H9 (cell line): ENCODE results near the gene TRA2B. TPM values are rescaled to one million over a fixed set of nuclear protein-coding genes. Genes with fewer than 3 reads are reported as not detected.

Experiments used
- DNase-seq: peaks from one replicate; pipeline ENCODE4 v3.0.0-alpha.2; 2017
- H2AFZ ChIP-seq: one replicate; pipeline ENCODE4 v1.6.1; 2013; ENCODE audit warnings: mild to moderate bottlenecking, low read length, control low read depth, moderate library complexity
- H2AK5ac ChIP-seq: 2 replicates; pipeline ENCODE4 v1.6.1; 2013; ENCODE audit warnings: low read length, control low read depth, mixed read lengths; ENCODE audit not compliant: insufficient read length
- H2BK120ac ChIP-seq: one replicate; pipeline ENCODE4 v1.6.1; 2013; ENCODE audit warnings: low read depth, mild to moderate bottlenecking, low read length, control low read depth, inconsistent platforms; ENCODE audit not compliant: poor library complexity, severe bottlenecking
- H2BK12ac ChIP-seq: 2 replicates; pipeline ENCODE4 v1.6.1; 2013; ENCODE audit warnings: low read length, control low read depth, mixed read lengths, low read depth; ENCODE audit not compliant: insufficient read length
- H2BK15ac ChIP-seq: 2 replicates; pipeline ENCODE4 v1.6.1; 2013; ENCODE audit warnings: low read depth, low read length, control low read depth
- H2BK20ac ChIP-seq: one replicate; pipeline ENCODE4 v1.6.1; 2013; ENCODE audit warnings: low read depth, mild to moderate bottlenecking, low read length, control low read depth, inconsistent platforms; ENCODE audit not compliant: poor library complexity, severe bottlenecking
- H2BK5ac ChIP-seq: 2 replicates; pipeline ENCODE4 v1.6.1; 2013; ENCODE audit warnings: low read length, control low read depth, mixed read lengths; ENCODE audit not compliant: insufficient read length
- H3K14ac ChIP-seq: 2 replicates; pipeline ENCODE4 v1.6.1; 2013; ENCODE audit warnings: low read length, control low read depth; ENCODE audit not compliant: insufficient read depth
- H3K18ac ChIP-seq: 2 replicates; pipeline ENCODE4 v1.6.1; 2013; ENCODE audit warnings: low read depth, mild to moderate bottlenecking, mixed read lengths, low read length, control low read depth; ENCODE audit not compliant: insufficient read length
- H3K23ac ChIP-seq: 2 replicates; pipeline ENCODE4 v1.6.1; 2013; ENCODE audit warnings: low read length, control low read depth, mixed read lengths, low read depth; ENCODE audit not compliant: insufficient read length
- H3K23me2 ChIP-seq: 2 replicates; pipeline ENCODE4 v1.6.1; 2013; ENCODE audit warnings: low read depth, mild to moderate bottlenecking, mixed read lengths, low read length, control low read depth; ENCODE audit not compliant: insufficient read length, poor library complexity, severe bottlenecking
- H3K27ac ChIP-seq: 2 replicates; pipeline ENCODE4 v1.5.1; 2013; ENCODE audit warnings: low read length, control low read depth, mixed read lengths, low read depth; ENCODE audit not compliant: insufficient read length
- H3K27me3 ChIP-seq: 2 replicates; pipeline ENCODE4 v1.6.1; 2013; ENCODE audit warnings: low read length, control low read depth, inconsistent platforms; ENCODE audit not compliant: insufficient read depth
- H3K4ac ChIP-seq: 2 replicates; pipeline ENCODE4 v1.6.1; 2013; ENCODE audit warnings: low read depth, mild to moderate bottlenecking, control low read depth, inconsistent platforms, low read length, moderate library complexity
- H3K4me1 ChIP-seq: 2 replicates; pipeline ENCODE4 v1.6.1; 2013; ENCODE audit warnings: low read length, control low read depth, inconsistent platforms; ENCODE audit not compliant: insufficient read depth
- H3K4me2 ChIP-seq: 2 replicates; pipeline ENCODE4 v1.6.1; 2013; ENCODE audit warnings: low read length, control low read depth, mixed read lengths; ENCODE audit not compliant: insufficient read length, insufficient read depth
- H3K56ac ChIP-seq: 2 replicates; pipeline ENCODE4 v1.6.1; 2013; ENCODE audit warnings: low read depth, mild to moderate bottlenecking, mixed read lengths, low read length, control low read depth; ENCODE audit not compliant: insufficient read length
- H3K79me1 ChIP-seq: 2 replicates; pipeline ENCODE4 v1.6.1; 2013; ENCODE audit warnings: low read depth, mild to moderate bottlenecking, moderate library complexity, low read length, control low read depth, inconsistent platforms; ENCODE audit not compliant: insufficient read depth, poor library complexity, severe bottlenecking
- H3K79me2 ChIP-seq: 2 replicates; pipeline ENCODE4 v1.6.1; 2013; ENCODE audit warnings: low read length, control low read depth, inconsistent platforms; ENCODE audit not compliant: insufficient read depth
- H3K9ac ChIP-seq: 2 replicates; pipeline ENCODE4 v1.6.1; 2013; ENCODE audit warnings: low read length, control low read depth, mixed read lengths; ENCODE audit not compliant: insufficient read length; ENCODE audit errors: extremely low read depth
- H3K9me3 ChIP-seq: one replicate; pipeline ENCODE4 v1.6.1; 2013; ENCODE audit warnings: low read depth, low read length, inconsistent platforms; ENCODE audit not compliant: control insufficient read depth
- H3T11ph ChIP-seq: one replicate; pipeline ENCODE4 v1.6.1; 2013; ENCODE audit warnings: mild to moderate bottlenecking, low read length, control low read depth, inconsistent platforms
- H4K20me1 ChIP-seq: one replicate; pipeline ENCODE4 v1.6.1; 2013; ENCODE audit not compliant: control insufficient read depth, insufficient read length, insufficient read depth
- H4K5ac ChIP-seq: 2 replicates; pipeline ENCODE4 v1.6.1; 2013; ENCODE audit warnings: low read depth, mild to moderate bottlenecking, mixed read lengths, low read length, control low read depth; ENCODE audit not compliant: insufficient read length
- H4K8ac ChIP-seq: replicated peaks from 2 replicates; pipeline ENCODE4 v1.6.1; 2013; ENCODE audit warnings: low read length, control low read depth, mixed read lengths, low read depth; ENCODE audit not compliant: insufficient read length
- H4K91ac ChIP-seq: 2 replicates; pipeline ENCODE4 v1.6.1; 2013; ENCODE audit warnings: low read depth, mild to moderate bottlenecking, moderate library complexity, mixed read lengths, low read length, control low read depth; ENCODE audit not compliant: insufficient read length
- H3K27ac Mint-ChIP-seq, 3 experiments: 2 replicates in 2 of 3; 3 replicates in 1 of 3; pipeline ENCODE4 v1.8.0; 2020 to 2021; ENCODE audit warnings: mixed read lengths in 3 of 3, mild to moderate bottlenecking in 1 of 3, moderate library complexity in 1 of 3
- H3K27me3 Mint-ChIP-seq: 2 replicates; pipeline ENCODE4 v1.8.0; 2021; ENCODE audit warnings: low read depth, mild to moderate bottlenecking, moderate library complexity, mixed read lengths
- H3K36me3 Mint-ChIP-seq, 3 experiments: 2 replicates in 2 of 3; 3 replicates in 1 of 3; pipeline ENCODE4 v1.8.0; 2020 to 2021; ENCODE audit warnings: low read depth in 3 of 3, mixed read lengths in 3 of 3; ENCODE audit not compliant: insufficient read depth in 1 of 3
- H3K4me1 Mint-ChIP-seq, 2 experiments: 2 replicates each; pipeline ENCODE4 v1.8.0; 2020; ENCODE audit warnings: mixed read lengths in 2 of 2
- H3K4me3 Mint-ChIP-seq, 2 experiments: 2 replicates in 1 of 2; 3 replicates in 1 of 2; pipeline ENCODE4 v1.8.0; 2020 to 2021; ENCODE audit warnings: mild to moderate bottlenecking in 2 of 2, mixed read lengths in 2 of 2, moderate library complexity in 1 of 2
- H3K9me3 Mint-ChIP-seq, 2 experiments: 2 replicates in 1 of 2; 3 replicates in 1 of 2; pipeline ENCODE4 v1.8.0; 2020; ENCODE audit warnings: mild to moderate bottlenecking in 2 of 2, mixed read lengths in 2 of 2, moderate library complexity in 1 of 2
- WGBS: extraction: QIAGEN DNeasy Blood & Tissue Kit; methylation state at CpG from one replicate; pipeline ENCODE4 v1.1.7; 2013; ENCODE audit warnings: missing lambda C conversion rate, low lambda C conversion rate, mixed read lengths; ENCODE audit not compliant: insufficient read length; ENCODE audit errors: extremely low coverage; 5-methylcytosine and 5-hydroxymethylcytosine counted together
- total RNA-seq: library from RNA; stranded (reverse); gene quantifications from 2 replicates; pipeline ENCODE4 v1.2.1, GENCODE V29; 2021
- TF ChIP-seq, protein P1 (sequence below): fragments of 200-600 bp; sonication (generic); conservative IDR thresholded peaks from 3 replicates; pipeline ENCODE4 v1.8.0; 2021; ENCODE audit warnings: antibody characterized with exemption, mild to moderate bottlenecking

The TRA2B gene
- total RNA-seq, 1 experiment from 2014 or later = 344 TPM

DNA sequence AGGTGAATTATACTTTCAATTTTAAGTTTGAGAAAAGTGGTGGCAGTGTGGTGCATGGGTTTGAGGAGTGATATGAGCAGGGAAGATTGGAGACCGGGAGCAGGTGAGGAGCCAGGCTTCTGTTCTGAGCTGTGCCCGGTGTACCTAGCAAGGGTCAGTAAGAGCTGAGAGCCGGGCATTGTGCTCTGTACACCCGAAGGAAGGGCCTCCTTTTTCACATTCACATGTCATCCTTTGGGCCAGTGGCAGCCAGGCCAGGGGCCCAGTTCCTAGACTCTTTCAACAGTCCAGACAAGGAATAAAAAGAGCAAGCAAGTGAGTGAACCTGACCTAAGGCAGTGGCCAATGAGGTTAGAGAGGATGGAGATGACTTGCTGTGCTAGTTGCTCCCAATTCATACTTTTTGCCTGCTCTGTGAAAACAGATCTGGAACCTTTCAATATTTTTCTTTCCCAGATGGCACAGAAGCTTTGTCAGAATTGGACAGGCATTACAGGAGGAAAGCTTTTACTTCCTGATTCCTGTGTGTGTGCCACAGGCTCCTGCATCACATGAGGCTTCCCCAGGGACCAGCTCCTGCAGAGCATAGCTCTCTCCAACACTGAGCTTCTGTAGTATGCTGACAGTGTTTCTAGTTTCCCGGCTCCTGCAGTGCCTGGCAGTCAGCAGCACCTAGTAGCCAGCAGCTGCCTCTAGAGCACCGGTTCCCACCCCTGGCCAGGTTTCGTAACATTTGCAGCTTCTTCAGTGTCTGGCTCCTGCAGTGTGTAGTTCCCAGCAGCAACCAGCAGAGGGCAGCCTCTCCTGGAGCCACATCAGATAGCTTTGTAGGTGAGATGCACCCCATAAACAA is 5.3 kb upstream of the TRA2B start:
- no peaks in the 10 kb centered on the region for H3K9me3 ChIP-seq
- no peak overlapping the region for H3K18ac ChIP-seq
- no peak overlapping the region for H3T11ph ChIP-seq
- no peak overlapping the region for H3K9ac ChIP-seq
- H3K27ac Mint-ChIP-seq = no peak overlapping the region
- H2AFZ ChIP-seq = no peak overlapping the region
- no peak overlapping the region for H2BK20ac ChIP-seq
- H3K27me3 ChIP-seq = no peaks in the 10 kb centered on the region
- DNase-seq = peak; percentile 95
- no peaks in the 10 kb centered on the region for H3K79me2 ChIP-seq
- H4K8ac ChIP-seq = no peak overlapping the region
- H2BK5ac ChIP-seq = no peak overlapping the region
- H3K79me1 ChIP-seq = no peaks in the 10 kb centered on the region
- H3K4me1 ChIP-seq = no peaks in the 10 kb centered on the region
- no peak overlapping the region for H2AK5ac ChIP-seq
- H3K27ac ChIP-seq = no peak overlapping the region
- peaks cover 9% of the 10 kb centered on the region for H3K27me3 Mint-ChIP-seq
- H3K4me3 Mint-ChIP-seq = no peak overlapping the region; a peak in 1 of 5 replicates
- no peak overlapping the region for H4K91ac ChIP-seq
- no peaks in the 10 kb centered on the region for H4K20me1 ChIP-seq
- H3K4me1 Mint-ChIP-seq = peaks cover 6 to 8% of the 10 kb centered on the region in 2 experiments; a peak in 3 of 4 replicates
- no CpG with 5 or more reads among the region's 7 CpGs for WGBS
- H2BK120ac ChIP-seq = no peak overlapping the region
- no peak overlapping the region for H3K4me2 ChIP-seq
- H2BK12ac ChIP-seq = no peak overlapping the region
- H3K9me3 Mint-ChIP-seq = peaks cover 3 to 4% of the 10 kb centered on the region in 2 experiments
- H3K36me3 Mint-ChIP-seq = peaks cover 2 to 3% (median 3%) of the 10 kb centered on the region in 3 experiments; a peak in 6 of 7 replicates
- H3K56ac ChIP-seq = no peak overlapping the region
- H2BK15ac ChIP-seq = no peak overlapping the region
- H4K5ac ChIP-seq = no peak overlapping the region
- TF ChIP-seq, protein P1, sequence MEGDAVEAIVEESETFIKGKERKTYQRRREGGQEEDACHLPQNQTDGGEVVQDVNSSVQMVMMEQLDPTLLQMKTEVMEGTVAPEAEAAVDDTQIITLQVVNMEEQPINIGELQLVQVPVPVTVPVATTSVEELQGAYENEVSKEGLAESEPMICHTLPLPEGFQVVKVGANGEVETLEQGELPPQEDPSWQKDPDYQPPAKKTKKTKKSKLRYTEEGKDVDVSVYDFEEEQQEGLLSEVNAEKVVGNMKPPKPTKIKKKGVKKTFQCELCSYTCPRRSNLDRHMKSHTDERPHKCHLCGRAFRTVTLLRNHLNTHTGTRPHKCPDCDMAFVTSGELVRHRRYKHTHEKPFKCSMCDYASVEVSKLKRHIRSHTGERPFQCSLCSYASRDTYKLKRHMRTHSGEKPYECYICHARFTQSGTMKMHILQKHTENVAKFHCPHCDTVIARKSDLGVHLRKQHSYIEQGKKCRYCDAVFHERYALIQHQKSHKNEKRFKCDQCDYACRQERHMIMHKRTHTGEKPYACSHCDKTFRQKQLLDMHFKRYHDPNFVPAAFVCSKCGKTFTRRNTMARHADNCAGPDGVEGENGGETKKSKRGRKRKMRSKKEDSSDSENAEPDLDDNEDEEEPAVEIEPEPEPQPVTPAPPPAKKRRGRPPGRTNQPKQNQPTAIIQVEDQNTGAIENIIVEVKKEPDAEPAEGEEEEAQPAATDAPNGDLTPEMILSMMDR = peak; percentile 99
- H3K14ac ChIP-seq = no peak overlapping the region
- no peak overlapping the region for H3K4ac ChIP-seq
- no peaks in the 10 kb centered on the region for H3K23me2 ChIP-seq
- H3K23ac ChIP-seq = no peak overlapping the region
